Prostate gland (tissue), 2 donors: ENCODE data around the gene DCUN1D2. TPM values are rescaled to one million over a fixed set of nuclear protein-coding genes. Genes with fewer than 3 reads are reported as not detected.

ENCODE experiments used
- DNase-seq: peaks from one replicate; pipeline ENCODE4 v3.0.0-alpha.2; 2019; ENCODE audit warnings: low spot score
- H3K27ac ChIP-seq, 2 donors: fragments of 200-600 bp; sonication (generic); 2 replicates each; pipeline ENCODE4 v1.5.1; 2017 to 2019
- H3K27me3 ChIP-seq: fragments of 200-600 bp; sonication (generic); replicated peaks from 2 replicates; pipeline ENCODE4 v1.5.1; 2019; ENCODE audit not compliant: insufficient read depth
- H3K36me3 ChIP-seq, 2 donors: fragments of 200-600 bp; sonication (generic); 1 replicate in 1 of 2; 2 replicates in 1 of 2; pipeline versions ENCODE4 v1.5.1 to v1.8.1; 2017 to 2019
- H3K4me1 ChIP-seq: fragments of 200-600 bp; sonication (generic); replicated peaks from 2 replicates; pipeline ENCODE4 v1.5.1; 2019
- H3K4me3 ChIP-seq, 2 donors: fragments of 200-600 bp; sonication (generic); 2 replicates each; pipeline ENCODE4 v1.5.1; 2017 to 2019
- H3K9me3 ChIP-seq: fragments of 200-600 bp; sonication (generic); 2 replicates; pipeline ENCODE4 v1.5.1; 2017
- CTCF ChIP-seq, 4 experiments: fragments of 200-600 bp in 2 of 4; fragments of 450-650 bp in 2 of 4; sonication (generic) in 2 of 4; IDR thresholded peaks; 1 replicate in 3 of 4; 2 replicates in 1 of 4; pipeline ENCODE4 v1.5.1; 2016 to 2019; ENCODE audit warnings: antibody characterized with exemption in 4 of 4, mild to moderate bottlenecking in 2 of 4, moderate library complexity in 2 of 4
- POLR2A ChIP-seq: fragments of 450-650 bp; IDR thresholded peaks from one replicate; pipeline ENCODE4 v1.6.1; 2016; ENCODE audit warnings: antibody characterized with exemption, mild to moderate bottlenecking
- POLR2AphosphoS5 ChIP-seq: sonication (generic); formaldehyde crosslinking; IDR thresholded peaks from one replicate; pipeline ENCODE4 v1.6.1; 2017; ENCODE audit warnings: antibody characterized with exemption
- WGBS: methylation state at CpG from one replicate; pipeline ENCODE4 v1.1.5; 2018; 5-methylcytosine and 5-hydroxymethylcytosine counted together
- intact Hi-C: fragments of 100-400 bp; cut with DNase I; formaldehyde crosslinking; loops from one replicate; pipeline ENCODE4 v1.14.2; 2022
- total RNA-seq, 2 donors: library from RNA; depleted of rRNA; stranded (reverse); fragments of >200 nt; gene quantifications; one replicate each; pipeline ENCODE4 v1.1.0, GENCODE V29; 2016

Gene DCUN1D2
- total RNA-seq, 2 donors from 2014 or later: 11.0 to 48.0 TPM

- Histone ChIP-seq H3K4me1 (no peaks in the 10 kb centered on the region), H3K36me3 (no peaks in the 10 kb centered on the region), H3K27ac (no peak overlapping the region), H3K4me3 (no peak overlapping the region), H3K9me3 (no peaks in the 10 kb centered on the region), H3K27me3 (peaks cover 2% of the 10 kb centered on the region)
- WGBS: 84% methylated on average over 18 of the region's 18 CpGs
- DNase-seq: no peak
- intact Hi-C loops: no loop called here
- TF ChIP-seq CTCF (IDR thresholded peaks at IDR 0.05) (no peak), POLR2AphosphoS5 (no peak), POLR2A (no peak)
These were observed 70.8 kb downstream of the DCUN1D2 start for GRCh38 chr13:113419531-113420193.

GRCh38 chr13:113418722-113419049, 71.8 kb downstream of the DCUN1D2 start:
- Histone ChIP-seq H3K27ac (no peak overlapping the region), H3K4me1 (no peaks in the 10 kb centered on the region), H3K27me3 (peaks cover 2% of the 10 kb centered on the region), H3K36me3 (no peaks in the 10 kb centered on the region), H3K9me3 (no peaks in the 10 kb centered on the region), H3K4me3 (no peak overlapping the region)
- no peak for TF ChIP-seq CTCF (IDR thresholded peaks at IDR 0.05)
- 83% methylated on average over 1 of the region's 1 CpG for WGBS
- no peak for DNase-seq
- intact Hi-C loops: no loop called here

GRCh38 chr13:113417836-113418721, 72.4 kb downstream of the DCUN1D2 start:
- WGBS: 69% methylated on average over 16 of the region's 16 CpGs
- no peak overlapping the region for H3K4me3 ChIP-seq
- TF ChIP-seq POLR2AphosphoS5 (no peak), POLR2A (no peak), CTCF (IDR thresholded peaks at IDR 0.05) (no peak)
- H3K27me3 ChIP-seq: peaks cover 2% of the 10 kb centered on the region
- H3K36me3 ChIP-seq: no peaks in the 10 kb centered on the region
- H3K4me1 ChIP-seq: no peaks in the 10 kb centered on the region
- H3K27ac ChIP-seq: no peak overlapping the region
- intact Hi-C loops: no loop called here
- DNase-seq: no peak
- H3K9me3 ChIP-seq: no peaks in the 10 kb centered on the region

GRCh38 chr13:113417008-113417751, 73.3 kb downstream of the DCUN1D2 start:
- intact Hi-C loops: no loop called here
- Histone ChIP-seq H3K9me3 (no peaks in the 10 kb centered on the region), H3K4me3 (no peak overlapping the region), H3K27ac (no peak overlapping the region), H3K36me3 (no peaks in the 10 kb centered on the region), H3K27me3 (peaks cover 2% of the 10 kb centered on the region), H3K4me1 (no peaks in the 10 kb centered on the region)
- TF ChIP-seq CTCF (IDR thresholded peaks at IDR 0.05): no peak
- no peak for TF ChIP-seq POLR2A
- no peak for TF ChIP-seq POLR2AphosphoS5
- WGBS: 58% methylated on average over 28 of the region's 28 CpGs
- DNase-seq: no peak
